ENCODE data around the gene L3MBTL1.
A peak's percentile ranks its signal among the peaks of the same experiment; 100 is the strongest.

Gene L3MBTL1

GRCh38 chr20:43507150-43508080, at the start of gene L3MBTL1:
Gene L3MBTL1, plus strand, starts transcription at chr20:43507697. Its CDS starts 5,807 bp downstream, at chr20:43513504.
- DNase-seq (ENCODE audit: low read depth): no peak

GRCh38 chr20:43458422-43458924, 49.0 kb upstream of the L3MBTL1 start:
- TF ChIP-seq CTCF (IDR thresholded peaks at IDR 0.05; ENCODE audit: low read depth, low read length, missing control alignments): no peak
- H3K4me3 ChIP-seq (ENCODE audit: low read depth, low read length): peak overlapping the region; percentile 83
- DNase-seq (ENCODE audit: low read depth): no peak

More at GRCh38 chr20:43507150-43508080, at the start of gene L3MBTL1:
- peak within 1 kb of the TSS; percentile 51 for H3K4me3 ChIP-seq (ENCODE audit: low read depth, low read length)
- no peak for TF ChIP-seq CTCF (IDR thresholded peaks at IDR 0.05; ENCODE audit: low read depth, low read length, missing control alignments)

- peak overlapping the region; percentile 83 for H3K4me3 ChIP-seq (ENCODE audit: low read depth, low read length)
- DNase-seq (ENCODE audit: low read depth): no peak
- TF ChIP-seq CTCF (IDR thresholded peaks at IDR 0.05; ENCODE audit: low read depth, low read length, missing control alignments): no peak
Observed at GRCh38 chr20:43459022-43459942, 48.2 kb upstream of the L3MBTL1 start.

- no peak for TF ChIP-seq CTCF (IDR thresholded peaks at IDR 0.05; ENCODE audit: low read depth, low read length, missing control alignments)
- no peak for DNase-seq (ENCODE audit: low read depth)
- H3K4me3 ChIP-seq (ENCODE audit: low read depth, low read length): no peak overlapping the region
Observed at GRCh38 chr20:43460172-43460829, 47.2 kb upstream of the L3MBTL1 start.

GRCh38 chr20:43460830-43461200, 46.7 kb upstream of the L3MBTL1 start:
- no peak overlapping the region for H3K4me3 ChIP-seq (ENCODE audit: low read depth, low read length)
- no peak for TF ChIP-seq CTCF (IDR thresholded peaks at IDR 0.05; ENCODE audit: low read depth, low read length, missing control alignments)
- DNase-seq (ENCODE audit: low read depth): no peak

GRCh38 chr20:43461894-43462659, 45.4 kb upstream of the L3MBTL1 start:
- no peak overlapping the region for H3K4me3 ChIP-seq (ENCODE audit: low read depth, low read length)
- TF ChIP-seq CTCF (IDR thresholded peaks at IDR 0.05; ENCODE audit: low read depth, low read length, missing control alignments): no peak
- DNase-seq (ENCODE audit: low read depth): no peak

Data from GM12864 (cell line).